ENCODE data around the gene OR10A2. TPM values are rescaled to one million over a fixed set of nuclear protein-coding genes. Genes with fewer than 3 reads are reported as not detected.

OR10A2 gene, protein sequence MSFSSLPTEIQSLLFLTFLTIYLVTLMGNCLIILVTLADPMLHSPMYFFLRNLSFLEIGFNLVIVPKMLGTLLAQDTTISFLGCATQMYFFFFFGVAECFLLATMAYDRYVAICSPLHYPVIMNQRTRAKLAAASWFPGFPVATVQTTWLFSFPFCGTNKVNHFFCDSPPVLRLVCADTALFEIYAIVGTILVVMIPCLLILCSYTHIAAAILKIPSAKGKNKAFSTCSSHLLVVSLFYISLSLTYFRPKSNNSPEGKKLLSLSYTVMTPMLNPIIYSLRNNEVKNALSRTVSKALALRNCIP
- polyA plus RNA-seq (2012; rRNA removed): not detected in 2 replicates
- polyA plus RNA-seq (2012; cell fraction: cytosol; rRNA removed): not detected in 2 replicates
- not detected in 2 replicates for polyA plus RNA-seq (2012; cell fraction: nucleus; rRNA removed)

DNA sequence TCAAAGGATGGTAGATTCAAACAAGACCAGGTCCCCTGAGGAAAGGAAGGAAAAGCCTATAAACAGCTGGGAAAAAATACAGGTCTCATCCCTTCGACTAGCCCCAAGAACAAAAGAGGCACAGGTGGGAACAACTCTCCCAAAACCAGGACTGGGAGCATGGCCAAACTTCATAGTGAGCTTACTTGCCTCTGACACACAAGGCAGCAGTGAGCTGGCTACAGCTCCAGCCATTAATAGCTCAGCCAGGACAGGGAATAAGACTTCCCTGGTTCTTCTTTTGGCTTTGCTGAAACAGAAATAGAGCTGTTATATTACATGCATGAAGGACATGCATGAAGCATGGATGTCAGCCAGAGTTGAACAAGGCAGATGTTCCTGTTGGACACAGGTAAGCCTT, at the start of gene OR10A2:
Gene OR10A2 (plus strand): TSS at position 97 of the 400 bp plus-strand sequence. CDS start 6,698 bp downstream, outside the sequence.
- Histone ChIP-seq H2AFZ (ENCODE audit: low read depth) (no peak within 1 kb of the TSS), H3K4me3 (ENCODE audit: low read depth in 2 of 2, low read length in 1 of 2) (no peak within 1 kb of the TSS), H3K9me2 (no peaks in the 10 kb centered on the region), H3K9ac (no peak within 1 kb of the TSS), H3K36me3 (replicated peaks in 1 of 2; ENCODE audit: control insufficient read depth in 1 of 2, insufficient read depth in 2 of 2, low read length in 1 of 2) (no peaks in the 10 kb centered on the region), H3K27me3 (ENCODE audit: insufficient read depth) (no peaks in the 10 kb centered on the region), H4K20me1 (ENCODE audit: insufficient read depth) (no peaks in the 10 kb centered on the region), H3F3A (replicated peaks; ENCODE audit: insufficient read depth) (no peaks in the 10 kb centered on the region), H3K4me1 (ENCODE audit: control insufficient read depth in 1 of 2, insufficient read depth in 2 of 2, low read depth in 1 of 2, low read length in 1 of 2) (no peaks in the 10 kb centered on the region), H3K9me3 (no peaks in the 10 kb centered on the region), H3K4me2 (no peak within 1 kb of the TSS), H3K27ac (ENCODE audit: low read depth in 2 of 2, low read length in 1 of 2) (no peak within 1 kb of the TSS), H3K79me2 (ENCODE audit: insufficient read depth) (no peaks in the 10 kb centered on the region)
- ChIA-PET CTCF (interaction anchor here (0.9 kb wide), 1 partner anchor 108 kb away, joined by 3 read pairs; no protein-coding TSS in a partner anchor), POLR2A (no interaction called here)
- WGBS (ENCODE audit: low lambda C conversion rate): 10% methylated on average over 1 of the region's 1 CpG
- no peak for DNase-seq
- no peak for TF ChIP-seq RFX5 (IDR thresholded peaks at IDR 0.05; ENCODE audit: low read length)
- TF ChIP-seq FOXM1 (IDR thresholded peaks at IDR 0.05; ENCODE audit: low read depth): no peak
- TF ChIP-seq EP300 (IDR thresholded peaks at IDR 0.05; ENCODE audit: borderline replicate concordance in 1 of 2, low read depth in 1 of 2, low read length in 1 of 2): no peak
- TF ChIP-seq, protein P1, sequence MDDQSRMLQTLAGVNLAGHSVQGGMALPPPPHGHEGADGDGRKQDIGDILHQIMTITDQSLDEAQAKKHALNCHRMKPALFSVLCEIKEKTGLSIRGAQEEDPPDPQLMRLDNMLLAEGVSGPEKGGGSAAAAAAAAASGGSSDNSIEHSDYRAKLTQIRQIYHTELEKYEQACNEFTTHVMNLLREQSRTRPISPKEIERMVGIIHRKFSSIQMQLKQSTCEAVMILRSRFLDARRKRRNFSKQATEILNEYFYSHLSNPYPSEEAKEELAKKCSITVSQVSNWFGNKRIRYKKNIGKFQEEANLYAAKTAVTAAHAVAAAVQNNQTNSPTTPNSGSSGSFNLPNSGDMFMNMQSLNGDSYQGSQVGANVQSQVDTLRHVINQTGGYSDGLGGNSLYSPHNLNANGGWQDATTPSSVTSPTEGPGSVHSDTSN (IDR thresholded peaks at IDR 0.05): no peak
- no peak for TF ChIP-seq EZH2phosphoT487 (IDR thresholded peaks at IDR 0.05; ENCODE audit: borderline replicate concordance, low read depth)
- no peak for TF ChIP-seq YY1 (IDR thresholded peaks at IDR 0.05; ENCODE audit: low read depth)
- TF ChIP-seq, protein P2, sequence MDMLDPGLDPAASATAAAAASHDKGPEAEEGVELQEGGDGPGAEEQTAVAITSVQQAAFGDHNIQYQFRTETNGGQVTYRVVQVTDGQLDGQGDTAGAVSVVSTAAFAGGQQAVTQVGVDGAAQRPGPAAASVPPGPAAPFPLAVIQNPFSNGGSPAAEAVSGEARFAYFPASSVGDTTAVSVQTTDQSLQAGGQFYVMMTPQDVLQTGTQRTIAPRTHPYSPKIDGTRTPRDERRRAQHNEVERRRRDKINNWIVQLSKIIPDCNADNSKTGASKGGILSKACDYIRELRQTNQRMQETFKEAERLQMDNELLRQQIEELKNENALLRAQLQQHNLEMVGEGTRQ (IDR thresholded peaks at IDR 0.05; ENCODE audit: borderline replicate concordance, low read depth, low read length): no peak
- TF ChIP-seq, protein P3, sequence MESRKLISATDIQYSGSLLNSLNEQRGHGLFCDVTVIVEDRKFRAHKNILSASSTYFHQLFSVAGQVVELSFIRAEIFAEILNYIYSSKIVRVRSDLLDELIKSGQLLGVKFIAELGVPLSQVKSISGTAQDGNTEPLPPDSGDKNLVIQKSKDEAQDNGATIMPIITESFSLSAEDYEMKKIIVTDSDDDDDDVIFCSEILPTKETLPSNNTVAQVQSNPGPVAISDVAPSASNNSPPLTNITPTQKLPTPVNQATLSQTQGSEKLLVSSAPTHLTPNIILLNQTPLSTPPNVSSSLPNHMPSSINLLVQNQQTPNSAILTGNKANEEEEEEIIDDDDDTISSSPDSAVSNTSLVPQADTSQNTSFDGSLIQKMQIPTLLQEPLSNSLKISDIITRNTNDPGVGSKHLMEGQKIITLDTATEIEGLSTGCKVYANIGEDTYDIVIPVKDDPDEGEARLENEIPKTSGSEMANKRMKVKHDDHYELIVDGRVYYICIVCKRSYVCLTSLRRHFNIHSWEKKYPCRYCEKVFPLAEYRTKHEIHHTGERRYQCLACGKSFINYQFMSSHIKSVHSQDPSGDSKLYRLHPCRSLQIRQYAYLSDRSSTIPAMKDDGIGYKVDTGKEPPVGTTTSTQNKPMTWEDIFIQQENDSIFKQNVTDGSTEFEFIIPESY (IDR thresholded peaks at IDR 0.05; ENCODE audit: borderline replicate concordance, low read depth): no peak
- no peak for TF ChIP-seq POLR2AphosphoS5 (IDR thresholded peaks at IDR 0.05; ENCODE audit: low read depth, low read length)
- TF ChIP-seq, protein P4, sequence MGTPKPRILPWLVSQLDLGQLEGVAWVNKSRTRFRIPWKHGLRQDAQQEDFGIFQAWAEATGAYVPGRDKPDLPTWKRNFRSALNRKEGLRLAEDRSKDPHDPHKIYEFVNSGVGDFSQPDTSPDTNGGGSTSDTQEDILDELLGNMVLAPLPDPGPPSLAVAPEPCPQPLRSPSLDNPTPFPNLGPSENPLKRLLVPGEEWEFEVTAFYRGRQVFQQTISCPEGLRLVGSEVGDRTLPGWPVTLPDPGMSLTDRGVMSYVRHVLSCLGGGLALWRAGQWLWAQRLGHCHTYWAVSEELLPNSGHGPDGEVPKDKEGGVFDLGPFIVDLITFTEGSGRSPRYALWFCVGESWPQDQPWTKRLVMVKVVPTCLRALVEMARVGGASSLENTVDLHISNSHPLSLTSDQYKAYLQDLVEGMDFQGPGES (IDR thresholded peaks at IDR 0.05; ENCODE audit: low read depth, low read length): no peak
- no peak for TF ChIP-seq TAF1 (IDR thresholded peaks at IDR 0.05; ENCODE audit: borderline replicate concordance, low read depth, low read length)
- no peak for TF ChIP-seq NFIC (IDR thresholded peaks at IDR 0.05; ENCODE audit: borderline replicate concordance)
- no peak for TF ChIP-seq CHD2 (IDR thresholded peaks at IDR 0.05; ENCODE audit: low read length, partially characterized antibody)
- TF ChIP-seq, protein P5, sequence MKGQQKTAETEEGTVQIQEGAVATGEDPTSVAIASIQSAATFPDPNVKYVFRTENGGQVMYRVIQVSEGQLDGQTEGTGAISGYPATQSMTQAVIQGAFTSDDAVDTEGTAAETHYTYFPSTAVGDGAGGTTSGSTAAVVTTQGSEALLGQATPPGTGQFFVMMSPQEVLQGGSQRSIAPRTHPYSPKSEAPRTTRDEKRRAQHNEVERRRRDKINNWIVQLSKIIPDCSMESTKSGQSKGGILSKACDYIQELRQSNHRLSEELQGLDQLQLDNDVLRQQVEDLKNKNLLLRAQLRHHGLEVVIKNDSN (IDR thresholded peaks at IDR 0.05; ENCODE audit: borderline replicate concordance, low read depth): no peak
- TF ChIP-seq FOSL2 (IDR thresholded peaks at IDR 0.05; ENCODE audit: borderline replicate concordance, low read depth): no peak
- no peak for TF ChIP-seq TCF12 (IDR thresholded peaks at IDR 0.05)
- TF ChIP-seq, protein P6, sequence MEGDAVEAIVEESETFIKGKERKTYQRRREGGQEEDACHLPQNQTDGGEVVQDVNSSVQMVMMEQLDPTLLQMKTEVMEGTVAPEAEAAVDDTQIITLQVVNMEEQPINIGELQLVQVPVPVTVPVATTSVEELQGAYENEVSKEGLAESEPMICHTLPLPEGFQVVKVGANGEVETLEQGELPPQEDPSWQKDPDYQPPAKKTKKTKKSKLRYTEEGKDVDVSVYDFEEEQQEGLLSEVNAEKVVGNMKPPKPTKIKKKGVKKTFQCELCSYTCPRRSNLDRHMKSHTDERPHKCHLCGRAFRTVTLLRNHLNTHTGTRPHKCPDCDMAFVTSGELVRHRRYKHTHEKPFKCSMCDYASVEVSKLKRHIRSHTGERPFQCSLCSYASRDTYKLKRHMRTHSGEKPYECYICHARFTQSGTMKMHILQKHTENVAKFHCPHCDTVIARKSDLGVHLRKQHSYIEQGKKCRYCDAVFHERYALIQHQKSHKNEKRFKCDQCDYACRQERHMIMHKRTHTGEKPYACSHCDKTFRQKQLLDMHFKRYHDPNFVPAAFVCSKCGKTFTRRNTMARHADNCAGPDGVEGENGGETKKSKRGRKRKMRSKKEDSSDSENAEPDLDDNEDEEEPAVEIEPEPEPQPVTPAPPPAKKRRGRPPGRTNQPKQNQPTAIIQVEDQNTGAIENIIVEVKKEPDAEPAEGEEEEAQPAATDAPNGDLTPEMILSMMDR (IDR thresholded peaks at IDR 0.05): no peak
- no peak for TF ChIP-seq JUND (IDR thresholded peaks at IDR 0.05)

All from SK-N-SH (cell line).